K562 (cell line): ENCODE data around the gene ARHGAP28. TPM values are rescaled to one million over a fixed set of nuclear protein-coding genes. Genes with fewer than 3 reads are reported as not detected.

Source experiments
- ARHGAP35 ChIP-seq: fragments of 450-650 bp; IDR thresholded peaks from 2 replicates; pipeline ENCODE4 v1.6.1; 2018; ENCODE audit not compliant: partially characterized antibody
- MGA ChIP-seq: fragments of 450-650 bp; IDR thresholded peaks from 2 replicates; pipeline ENCODE4 v1.6.1; 2016; ENCODE audit warnings: mild to moderate bottlenecking, moderate library complexity
- SP2 ChIP-seq: IDR thresholded peaks from 2 replicates; pipeline ENCODE4 v1.6.1; 2011; ENCODE audit warnings: mild to moderate bottlenecking, low read depth, low read length, moderate library complexity; ENCODE audit not compliant: poor library complexity, severe bottlenecking; ENCODE audit errors: extremely low read depth
- TGIF2 ChIP-seq: sonication (generic); formaldehyde crosslinking; IDR thresholded peaks from 2 replicates; pipeline ENCODE4 v1.8.1; 2022; ENCODE audit warnings: mild to moderate bottlenecking, missing genetic modification reagents, moderate library complexity
- THRA ChIP-seq: fragments of 450-650 bp; IDR thresholded peaks from 2 replicates; pipeline ENCODE4 v1.6.1; 2017; ENCODE audit warnings: mild to moderate bottlenecking, moderate library complexity
- TRIM25 ChIP-seq: fragments of 450-650 bp; IDR thresholded peaks from 2 replicates; pipeline ENCODE4 v1.7.0; 2016; ENCODE audit warnings: borderline replicate concordance
- ZKSCAN8 ChIP-seq: fragments of 200-800 bp; sonication (Bioruptor generic); IDR thresholded peaks from 2 replicates; pipeline ENCODE4 v1.6.1; 2016; ENCODE audit warnings: missing genetic modification characterization, missing compliant biosample characterization
- ZNF436 ChIP-seq: fragments of 250-450, 450-650 bp; sonication (Bioruptor Pico); formaldehyde crosslinking; IDR thresholded peaks from 2 replicates; pipeline ENCODE4 v1.7.0; 2020; ENCODE audit warnings: mild to moderate bottlenecking
- ZNF561 ChIP-seq: fragments of 450-650 bp; formaldehyde crosslinking; conservative IDR thresholded peaks from 2 replicates; pipeline ENCODE4 v1.4.0; 2020; ENCODE audit warnings: mild to moderate bottlenecking, moderate library complexity
- ZNF584 ChIP-seq: fragments of 200-800 bp; sonication (Bioruptor generic); IDR thresholded peaks from 2 replicates; pipeline ENCODE4 v1.6.1; 2016; ENCODE audit warnings: low read depth, mild to moderate bottlenecking, missing genetic modification characterization, missing compliant biosample characterization
- polyA plus RNA-seq, 8 experiments: library from polyadenylated mRNA; depleted of rRNA in 4 of 8; stranded (reverse) in 5 of 8; unstranded in 3 of 8; fragments of >200 nt; fragmentation: Nextera tagmentation in 2 of 8; fragmentation: Illumina TruSeq in 1 of 8; extraction: Ambion mirVana in 2 of 8; extraction: Trizol in 1 of 8; gene quantifications; 2 replicates each; pipeline versions ENCODE4 v1.2.1 to v1.2.3, GENCODE V29; 2011 to 2014; ENCODE audit warnings: inconsistent platforms in 1 of 8, missing spikeins in 1 of 8
- total RNA-seq, 7 experiments: library from RNA; depleted of rRNA in 6 of 7; stranded (reverse); fragments of >200 nt in 6 of 7; fragmentation: Illumina TruSeq in 2 of 7; extraction: Trizol in 2 of 7; gene quantifications; 2 replicates each; pipeline versions ENCODE4 v1.2.1 to v1.2.3, GENCODE V29; 2011 to 2021; ENCODE audit warnings: low replicate concordance in 1 of 7

ARHGAP28 gene
- total and polyA plus RNA-seq, 9 of the 15 experiments (the other 6 are each of a cell fraction or from before 2014, with no cell fraction given) = 0.93 to 5.9 (median 5.0) TPM

- TF ChIP-seq MGA (peak; percentile 27; the same call in 1 of the 2 replicates), ZNF584 (CRISPR knock-in tag) (no peak), SP2 (no peak), ARHGAP35 (no peak), TGIF2 (CRISPR knock-in tag) (peak; percentile 84; the same call in 1 of the 2 replicates), TRIM25 (no peak), ZKSCAN8 (no peak), ZNF436 (CRISPR knock-in tag) (no peak), ZNF561 (CRISPR knock-in tag) (no peak), THRA (no peak)
Measured at GRCh38 chr18:6729247-6730091, at the start of gene ARHGAP28 (continued).
